Measurements from ENCODE around the gene PHLDB1. TPM values are rescaled to one million over a fixed set of nuclear protein-coding genes. Genes with fewer than 3 reads are reported as not detected.
A peak's percentile ranks its signal among the peaks of the same experiment; 100 is the strongest.

Gene PHLDB1
- polyA plus RNA-seq, 2 of the 4 experiments (the other 2 are of a cell fraction), result 5.9 to 20.0 TPM

- no peak for FAIRE-seq
Observed at GRCh38 chr11:118604566-118604965, 2.8 kb upstream of the PHLDB1 start.

GRCh38 chr11:118605116-118605867 lies 2.1 kb upstream of the PHLDB1 start:
- Histone ChIP-seq H3K27ac (peak overlapping the region; percentile 22 to 100; a peak in 4 of 6 replicates), H3K4me1 (peaks cover 30% of the 10 kb centered on the region), H3K4me3 (no peak overlapping the region), H3K4me2 (peak overlapping the region; percentile 86), H3K9me3 (no peaks in the 10 kb centered on the region)
- ATAC-seq (no peak), DNase-seq (ENCODE audit: low read depth in 1 of 2, low spot score in 1 of 2) (no peak), FAIRE-seq (no peak)
- TF ChIP-seq ZC3H11A (IDR thresholded peaks at IDR 0.05) (no peak), CEBPB (IDR thresholded peaks at IDR 0.05) (peak; percentile 34 to 82; a peak in 3 of 4 replicates)
- WGBS (ENCODE audit: missing lambda C conversion rate), result 70% methylated on average over 9 of the region's 10 CpGs
- CTCF ChIA-PET, result interaction anchor here (0.8 to 17.8 kb wide), 7 partner anchors 8 to 352 kb away, joined by 3 to 224 read pairs (median 5); no protein-coding TSS in a partner anchor
- POLR2A ChIA-PET, result interaction anchor here (0.6 kb wide), 1 partner anchor 10 kb away, joined by 4 read pairs; no protein-coding TSS in a partner anchor

More at GRCh38 chr11:118604566-118604965, 2.8 kb upstream of the PHLDB1 start:
- ChIA-PET CTCF (interaction anchor here (0.8 to 17.8 kb wide), 5 partner anchors 9 to 54 kb away, joined by 3 to 224 read pairs (median 62); no protein-coding TSS in a partner anchor), POLR2A (no interaction called here)
- H3K9me3 ChIP-seq, result no peaks in the 10 kb centered on the region
- WGBS (ENCODE audit: missing lambda C conversion rate), result 90% methylated on average over 3 of the region's 3 CpGs
- DNase-seq (ENCODE audit: low read depth in 1 of 2, low spot score in 1 of 2), result no peak
- no peak for TF ChIP-seq NPAS2 (CRISPR knock-in tag; IDR thresholded peaks at IDR 0.05; ENCODE audit: borderline replicate concordance)
- TF ChIP-seq EHF (CRISPR knock-in tag; IDR thresholded peaks at IDR 0.05), result no peak
- no peak for TF ChIP-seq EHMT2 (IDR thresholded peaks at IDR 0.05; ENCODE audit: low read depth)
- TF ChIP-seq, protein P1, sequence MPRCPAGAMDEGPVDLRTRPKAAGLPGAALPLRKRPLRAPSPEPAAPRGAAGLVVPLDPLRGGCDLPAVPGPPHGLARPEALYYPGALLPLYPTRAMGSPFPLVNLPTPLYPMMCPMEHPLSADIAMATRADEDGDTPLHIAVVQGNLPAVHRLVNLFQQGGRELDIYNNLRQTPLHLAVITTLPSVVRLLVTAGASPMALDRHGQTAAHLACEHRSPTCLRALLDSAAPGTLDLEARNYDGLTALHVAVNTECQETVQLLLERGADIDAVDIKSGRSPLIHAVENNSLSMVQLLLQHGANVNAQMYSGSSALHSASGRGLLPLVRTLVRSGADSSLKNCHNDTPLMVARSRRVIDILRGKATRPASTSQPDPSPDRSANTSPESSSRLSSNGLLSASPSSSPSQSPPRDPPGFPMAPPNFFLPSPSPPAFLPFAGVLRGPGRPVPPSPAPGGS (IDR thresholded peaks at IDR 0.05), result no peak
- TF ChIP-seq RARB (CRISPR knock-in tag; IDR thresholded peaks at IDR 0.05), result no peak
- TF ChIP-seq MAFK (IDR thresholded peaks at IDR 0.05; ENCODE audit: partially characterized antibody), result no peak
- TF ChIP-seq, protein P2, sequence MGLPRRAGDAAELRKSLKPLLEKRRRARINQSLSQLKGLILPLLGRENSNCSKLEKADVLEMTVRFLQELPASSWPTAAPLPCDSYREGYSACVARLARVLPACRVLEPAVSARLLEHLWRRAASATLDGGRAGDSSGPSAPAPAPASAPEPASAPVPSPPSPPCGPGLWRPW (IDR thresholded peaks at IDR 0.05), result no peak
- TF ChIP-seq NR3C1 (IDR thresholded peaks at IDR 0.05), result no peak
- no peak for TF ChIP-seq HDAC2 (IDR thresholded peaks at IDR 0.05)
- no peak for TF ChIP-seq HMGXB4 (CRISPR knock-in tag; IDR thresholded peaks at IDR 0.05; ENCODE audit: borderline replicate concordance)
- no peak for TF ChIP-seq MAX (IDR thresholded peaks at IDR 0.05)
- no peak for TF ChIP-seq FOXS1 (CRISPR knock-in tag; IDR thresholded peaks at IDR 0.05)
- TF ChIP-seq, protein P3, sequence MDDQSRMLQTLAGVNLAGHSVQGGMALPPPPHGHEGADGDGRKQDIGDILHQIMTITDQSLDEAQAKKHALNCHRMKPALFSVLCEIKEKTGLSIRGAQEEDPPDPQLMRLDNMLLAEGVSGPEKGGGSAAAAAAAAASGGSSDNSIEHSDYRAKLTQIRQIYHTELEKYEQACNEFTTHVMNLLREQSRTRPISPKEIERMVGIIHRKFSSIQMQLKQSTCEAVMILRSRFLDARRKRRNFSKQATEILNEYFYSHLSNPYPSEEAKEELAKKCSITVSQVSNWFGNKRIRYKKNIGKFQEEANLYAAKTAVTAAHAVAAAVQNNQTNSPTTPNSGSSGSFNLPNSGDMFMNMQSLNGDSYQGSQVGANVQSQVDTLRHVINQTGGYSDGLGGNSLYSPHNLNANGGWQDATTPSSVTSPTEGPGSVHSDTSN (IDR thresholded peaks at IDR 0.05), result no peak
- no peak for TF ChIP-seq NFE2L2 (conservative IDR thresholded peaks at IDR 0.05; ENCODE audit: low read length)
- no peak for TF ChIP-seq CEBPB (IDR thresholded peaks at IDR 0.05)
- TF ChIP-seq KDM1A (IDR thresholded peaks at IDR 0.05; ENCODE audit: low read depth), result no peak
- TF ChIP-seq JUN (IDR thresholded peaks at IDR 0.05), result no peak
- TF ChIP-seq, protein P4, sequence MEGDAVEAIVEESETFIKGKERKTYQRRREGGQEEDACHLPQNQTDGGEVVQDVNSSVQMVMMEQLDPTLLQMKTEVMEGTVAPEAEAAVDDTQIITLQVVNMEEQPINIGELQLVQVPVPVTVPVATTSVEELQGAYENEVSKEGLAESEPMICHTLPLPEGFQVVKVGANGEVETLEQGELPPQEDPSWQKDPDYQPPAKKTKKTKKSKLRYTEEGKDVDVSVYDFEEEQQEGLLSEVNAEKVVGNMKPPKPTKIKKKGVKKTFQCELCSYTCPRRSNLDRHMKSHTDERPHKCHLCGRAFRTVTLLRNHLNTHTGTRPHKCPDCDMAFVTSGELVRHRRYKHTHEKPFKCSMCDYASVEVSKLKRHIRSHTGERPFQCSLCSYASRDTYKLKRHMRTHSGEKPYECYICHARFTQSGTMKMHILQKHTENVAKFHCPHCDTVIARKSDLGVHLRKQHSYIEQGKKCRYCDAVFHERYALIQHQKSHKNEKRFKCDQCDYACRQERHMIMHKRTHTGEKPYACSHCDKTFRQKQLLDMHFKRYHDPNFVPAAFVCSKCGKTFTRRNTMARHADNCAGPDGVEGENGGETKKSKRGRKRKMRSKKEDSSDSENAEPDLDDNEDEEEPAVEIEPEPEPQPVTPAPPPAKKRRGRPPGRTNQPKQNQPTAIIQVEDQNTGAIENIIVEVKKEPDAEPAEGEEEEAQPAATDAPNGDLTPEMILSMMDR (IDR thresholded peaks at IDR 0.05), result no peak
- no peak for TF ChIP-seq PHF8 (IDR thresholded peaks at IDR 0.05; ENCODE audit: borderline replicate concordance, low read depth)
- peaks cover 30% of the 10 kb centered on the region for H3K4me1 ChIP-seq
- no peak for ATAC-seq
- no peak overlapping the region for H3K4me3 ChIP-seq
- H3K4me2 ChIP-seq, result no peak overlapping the region
- peak overlapping the region in 1 of 2 experiments; percentile 100; a peak in 1 of 6 replicates for H3K27ac ChIP-seq
